Ovary (tissue), 3 donors: ENCODE results near the gene NOS3.

Experiments used
- CTCF ChIP-seq, 3 donors: fragments of 450-650 bp in 2 of 3; fragments of 200-600 bp in 1 of 3; IDR thresholded peaks; one replicate each; pipeline versions ENCODE4 v1.5.1 to v1.8.0; 2016 to 2022; ENCODE audit warnings: antibody characterized with exemption in 3 of 3, mild to moderate bottlenecking in 1 of 3
- EP300 ChIP-seq: sonication (generic); formaldehyde crosslinking; IDR thresholded peaks from one replicate; pipeline ENCODE4 v1.6.1; 2017; ENCODE audit warnings: antibody characterized with exemption
- donor health status: DM: no; HTN: no; CAD: no.

GRCh38 chr7:150949971-150950491 lies 40.8 kb upstream of the NOS3 start:
- TF ChIP-seq CTCF (IDR thresholded peaks at IDR 0.05): no peak
- TF ChIP-seq EP300: no peak
